Measurements from ENCODE around the gene TEX12.

The TEX12 gene

DNA sequence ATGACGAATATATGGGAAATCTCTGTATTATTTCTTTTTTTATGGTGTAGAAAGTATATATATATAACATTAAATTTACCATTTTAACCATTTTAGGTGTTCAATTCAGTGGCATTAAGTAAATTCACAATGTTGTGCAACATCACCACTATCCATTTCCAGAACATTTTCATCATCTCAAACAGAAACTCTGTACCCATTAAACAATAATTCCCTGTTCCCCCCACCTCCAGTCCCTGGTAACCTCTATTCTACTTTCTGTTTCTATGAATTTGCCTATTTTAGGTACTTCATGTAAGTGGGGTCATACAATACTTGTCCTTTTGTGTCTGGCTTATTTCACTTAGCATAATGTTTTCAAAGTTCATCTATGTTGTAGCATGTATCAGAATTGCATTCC lies 43.7 kb downstream of the TEX12 start:
- DNase-seq (ENCODE audit: low spot score), result no peak
- in situ Hi-C loops (cut with MboI; ENCODE audit: low pct_unique_long_range_greater_than_20kb, low sequenced_read_pairs, unreplicated experiment), result no loop called here
- TF ChIP-seq, protein P1, sequence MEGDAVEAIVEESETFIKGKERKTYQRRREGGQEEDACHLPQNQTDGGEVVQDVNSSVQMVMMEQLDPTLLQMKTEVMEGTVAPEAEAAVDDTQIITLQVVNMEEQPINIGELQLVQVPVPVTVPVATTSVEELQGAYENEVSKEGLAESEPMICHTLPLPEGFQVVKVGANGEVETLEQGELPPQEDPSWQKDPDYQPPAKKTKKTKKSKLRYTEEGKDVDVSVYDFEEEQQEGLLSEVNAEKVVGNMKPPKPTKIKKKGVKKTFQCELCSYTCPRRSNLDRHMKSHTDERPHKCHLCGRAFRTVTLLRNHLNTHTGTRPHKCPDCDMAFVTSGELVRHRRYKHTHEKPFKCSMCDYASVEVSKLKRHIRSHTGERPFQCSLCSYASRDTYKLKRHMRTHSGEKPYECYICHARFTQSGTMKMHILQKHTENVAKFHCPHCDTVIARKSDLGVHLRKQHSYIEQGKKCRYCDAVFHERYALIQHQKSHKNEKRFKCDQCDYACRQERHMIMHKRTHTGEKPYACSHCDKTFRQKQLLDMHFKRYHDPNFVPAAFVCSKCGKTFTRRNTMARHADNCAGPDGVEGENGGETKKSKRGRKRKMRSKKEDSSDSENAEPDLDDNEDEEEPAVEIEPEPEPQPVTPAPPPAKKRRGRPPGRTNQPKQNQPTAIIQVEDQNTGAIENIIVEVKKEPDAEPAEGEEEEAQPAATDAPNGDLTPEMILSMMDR (IDR thresholded peaks at IDR 0.05; ENCODE audit: extremely low read depth, insufficient read depth, missing control alignments), result no peak

DNA sequence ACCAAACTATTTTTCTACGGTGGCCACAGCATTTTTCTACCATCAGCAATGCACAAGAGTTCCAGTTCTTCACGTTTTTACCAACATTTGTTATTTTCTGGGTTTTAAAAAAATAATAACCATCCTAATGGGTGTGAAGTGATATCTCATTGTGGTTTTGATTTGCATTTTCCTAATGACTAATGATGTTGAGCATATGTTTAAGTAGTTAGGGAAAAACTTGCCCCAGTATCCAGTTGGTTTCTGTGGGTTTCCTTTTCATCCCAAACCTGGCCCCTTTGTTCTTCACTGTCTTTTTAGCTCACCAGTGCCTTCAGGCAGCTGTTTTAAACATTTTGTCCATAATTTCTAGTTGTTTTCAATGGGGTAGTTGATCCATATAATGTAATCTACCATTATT lies 44.4 kb downstream of the TEX12 start:
- TF ChIP-seq, protein P1 (IDR thresholded peaks at IDR 0.05; ENCODE audit: extremely low read depth, insufficient read depth, missing control alignments), result no peak
- in situ Hi-C loops (cut with MboI; ENCODE audit: low pct_unique_long_range_greater_than_20kb, low sequenced_read_pairs, unreplicated experiment), result no loop called here
- DNase-seq (ENCODE audit: low spot score), result no peak

GRCh38 chr11:112212290-112212689 lies 45.1 kb downstream of the TEX12 start:
- in situ Hi-C loops (cut with MboI; ENCODE audit: low pct_unique_long_range_greater_than_20kb, low sequenced_read_pairs, unreplicated experiment), result no loop called here
- TF ChIP-seq, protein P1 (IDR thresholded peaks at IDR 0.05; ENCODE audit: extremely low read depth, insufficient read depth, missing control alignments), result no peak
- DNase-seq (ENCODE audit: low spot score), result no peak

- in situ Hi-C loops (cut with MboI; ENCODE audit: low pct_unique_long_range_greater_than_20kb, low sequenced_read_pairs, unreplicated experiment), result no loop called here
Measured at GRCh38 chr11:112212710-112213109, 45.5 kb downstream of the TEX12 start.

GRCh38 chr11:112213753-112214152 lies 46.6 kb downstream of the TEX12 start:
- DNase-seq (ENCODE audit: low spot score), result no peak
- in situ Hi-C loops (cut with MboI; ENCODE audit: low pct_unique_long_range_greater_than_20kb, low sequenced_read_pairs, unreplicated experiment), result no loop called here
- TF ChIP-seq, protein P1 (IDR thresholded peaks at IDR 0.05; ENCODE audit: extremely low read depth, insufficient read depth, missing control alignments), result no peak

More at GRCh38 chr11:112212710-112213109, 45.5 kb downstream of the TEX12 start:
- TF ChIP-seq, protein P1 (IDR thresholded peaks at IDR 0.05; ENCODE audit: extremely low read depth, insufficient read depth, missing control alignments), result no peak
- no peak for DNase-seq (ENCODE audit: low spot score)

DNA sequence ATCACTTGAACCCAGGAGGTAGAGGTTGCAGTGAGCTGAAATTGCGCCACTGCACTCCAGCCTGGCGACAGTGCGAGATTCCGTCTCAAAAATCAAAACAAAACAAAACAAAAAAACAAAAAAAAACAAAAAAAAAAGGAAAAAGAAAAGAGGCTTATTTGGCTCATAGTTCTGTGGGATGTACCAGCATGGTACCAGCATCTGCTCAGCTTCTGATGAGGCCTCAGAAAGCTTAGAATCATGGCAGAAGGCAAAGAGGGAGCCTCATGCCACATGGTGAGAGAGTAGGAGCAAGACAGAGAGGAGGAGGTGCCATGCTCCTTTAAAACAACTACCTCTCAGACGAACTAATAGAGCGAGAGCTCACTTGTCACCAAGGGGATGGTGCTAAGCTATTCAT lies 48.4 kb downstream of the TEX12 start:
- TF ChIP-seq, protein P1 (IDR thresholded peaks at IDR 0.05; ENCODE audit: extremely low read depth, insufficient read depth, missing control alignments), result no peak
- in situ Hi-C loops (cut with MboI; ENCODE audit: low pct_unique_long_range_greater_than_20kb, low sequenced_read_pairs, unreplicated experiment), result no loop called here
- DNase-seq (ENCODE audit: low spot score), result no peak
